GM12873 (cell line): ENCODE measurements around the gene CLDND1.

Experiments
- TF ChIP-seq, protein P1 (sequence below): IDR thresholded peaks from 2 replicates; pipeline ENCODE4 v1.5.1; 2012; ENCODE audit warnings: low read depth, mild to moderate bottlenecking, moderate library complexity, low read length, control low read depth; ENCODE audit not compliant: insufficient read depth; ENCODE audit errors: missing control alignments

The CLDND1 gene

GRCh38 chr3:98513091-98513511 is 9.6 kb downstream of the CLDND1 start:
- TF ChIP-seq, protein P1, sequence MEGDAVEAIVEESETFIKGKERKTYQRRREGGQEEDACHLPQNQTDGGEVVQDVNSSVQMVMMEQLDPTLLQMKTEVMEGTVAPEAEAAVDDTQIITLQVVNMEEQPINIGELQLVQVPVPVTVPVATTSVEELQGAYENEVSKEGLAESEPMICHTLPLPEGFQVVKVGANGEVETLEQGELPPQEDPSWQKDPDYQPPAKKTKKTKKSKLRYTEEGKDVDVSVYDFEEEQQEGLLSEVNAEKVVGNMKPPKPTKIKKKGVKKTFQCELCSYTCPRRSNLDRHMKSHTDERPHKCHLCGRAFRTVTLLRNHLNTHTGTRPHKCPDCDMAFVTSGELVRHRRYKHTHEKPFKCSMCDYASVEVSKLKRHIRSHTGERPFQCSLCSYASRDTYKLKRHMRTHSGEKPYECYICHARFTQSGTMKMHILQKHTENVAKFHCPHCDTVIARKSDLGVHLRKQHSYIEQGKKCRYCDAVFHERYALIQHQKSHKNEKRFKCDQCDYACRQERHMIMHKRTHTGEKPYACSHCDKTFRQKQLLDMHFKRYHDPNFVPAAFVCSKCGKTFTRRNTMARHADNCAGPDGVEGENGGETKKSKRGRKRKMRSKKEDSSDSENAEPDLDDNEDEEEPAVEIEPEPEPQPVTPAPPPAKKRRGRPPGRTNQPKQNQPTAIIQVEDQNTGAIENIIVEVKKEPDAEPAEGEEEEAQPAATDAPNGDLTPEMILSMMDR, result no peak

- TF ChIP-seq, protein P1, result no peak
Observed at GRCh38 chr3:98512576-98512975, 10.1 kb downstream of the CLDND1 start.

GRCh38 chr3:98508582-98508981 is 14.1 kb downstream of the CLDND1 start:
- TF ChIP-seq, protein P1, result no peak

DNA sequence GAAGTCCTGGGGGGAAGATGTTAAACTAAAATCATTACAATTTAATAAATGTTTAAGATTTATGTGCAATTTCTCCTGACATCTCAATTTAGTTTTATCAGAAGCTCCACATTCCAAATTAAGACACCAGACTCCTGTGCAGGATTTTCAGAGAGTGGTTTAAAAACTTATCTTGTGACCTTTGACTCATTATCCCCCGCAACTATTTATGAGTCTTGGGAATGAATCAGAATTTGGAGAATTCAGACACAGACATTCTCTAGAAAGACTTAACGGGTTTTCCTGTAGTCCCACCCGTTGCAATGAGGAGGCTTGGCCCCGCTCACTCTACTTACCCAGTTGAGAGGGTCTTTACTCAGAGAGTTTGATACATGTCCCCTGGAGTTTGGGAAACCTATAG is 18.2 kb downstream of the CLDND1 start:
- TF ChIP-seq, protein P1, result no peak

GRCh38 chr3:98501863-98502576 is 20.7 kb downstream of the CLDND1 start:
- TF ChIP-seq, protein P1, result no peak

GRCh38 chr3:98501270-98501669 is 21.4 kb downstream of the CLDND1 start:
- TF ChIP-seq, protein P1, result no peak

- TF ChIP-seq, protein P1, result no peak
Observed at GRCh38 chr3:98500019-98500418, 22.7 kb downstream of the CLDND1 start.

DNA sequence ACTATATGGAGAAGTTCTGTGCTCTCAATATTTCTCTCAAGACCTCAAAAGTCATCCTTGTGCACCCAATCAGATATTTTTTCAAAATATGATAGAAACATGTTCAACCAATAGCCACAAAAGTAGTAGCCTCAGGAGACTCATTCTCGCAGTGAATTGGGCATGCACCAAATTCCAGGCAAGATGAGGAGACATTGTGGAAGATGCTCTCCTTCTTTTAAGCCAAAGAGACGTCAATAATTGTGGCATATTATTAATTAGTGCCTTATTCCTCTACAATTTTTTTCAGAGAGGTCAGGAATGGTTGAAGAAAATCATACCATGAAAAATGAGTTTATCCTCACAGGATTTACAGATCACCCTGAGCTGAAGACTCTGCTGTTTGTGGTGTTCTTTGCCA is 25.3 kb downstream of the CLDND1 start, which contains the start of gene OR5K2:
Gene OR5K2, plus strand, starts transcription at position 301 of the 400 bp plus-strand sequence. Its CDS starts 0 bp downstream, at position 301.
- TF ChIP-seq, protein P1, result no peak
